Neural cell (in vitro differentiated cells): Measurements from ENCODE around the gene ZNF33B.

Source experiments
- CTCF ChIP-seq: fragments of 450-650 bp; IDR thresholded peaks from 2 replicates; pipeline ENCODE4 v1.5.1; 2014; ENCODE audit warnings: antibody characterized with exemption, mild to moderate bottlenecking, moderate library complexity; ENCODE audit not compliant: poor library complexity, severe bottlenecking
- EZH2 ChIP-seq: fragments of 200-600, 300-800 bp; shearing (Covaris generic), sonication (generic); IDR thresholded peaks from 2 replicates; pipeline ENCODE4 v1.6.1; 2014; ENCODE audit warnings: antibody characterized with exemption, low read length, borderline replicate concordance, mild to moderate bottlenecking; ENCODE audit not compliant: insufficient read depth, poor library complexity, severe bottlenecking
- RAD21 ChIP-seq: fragments of 450-650 bp; conservative IDR thresholded peaks from 2 replicates; pipeline ENCODE4 v1.6.1; 2014; ENCODE audit warnings: antibody characterized with exemption, mild to moderate bottlenecking, moderate library complexity

GRCh38 chr10:42615419-42615818 is 23.0 kb downstream of the ZNF33B start:
- TF ChIP-seq CTCF (no peak), EZH2 (no peak), RAD21 (no peak)
